GM12873 (cell line): ENCODE results near the gene SMIM41.

Source experiments
- TF ChIP-seq, protein P1 (sequence below): IDR thresholded peaks from 2 replicates; pipeline ENCODE4 v1.5.1; 2012; ENCODE audit warnings: low read depth, mild to moderate bottlenecking, moderate library complexity, low read length, control low read depth; ENCODE audit not compliant: insufficient read depth; ENCODE audit errors: missing control alignments

Gene SMIM41

DNA sequence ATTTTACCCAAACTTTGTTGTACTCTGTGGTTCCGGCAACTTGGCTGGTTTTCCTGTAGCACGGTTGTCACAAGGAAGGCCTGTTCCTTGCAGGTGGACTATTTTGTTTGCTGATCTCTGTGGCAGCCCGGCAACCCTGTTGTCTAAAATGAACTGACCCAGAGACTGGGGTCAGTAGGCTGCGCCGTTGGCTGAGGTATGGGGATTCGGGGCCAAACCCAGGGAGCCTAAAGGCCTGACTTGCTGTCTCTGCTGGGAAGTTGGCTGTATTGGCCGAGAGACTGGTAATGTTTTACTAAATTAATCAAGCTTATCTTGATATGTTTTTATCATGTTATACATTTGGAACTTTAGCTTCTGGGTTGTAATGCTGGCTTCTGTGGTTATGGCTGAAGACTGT, 13.8 kb downstream of the SMIM41 start:
- TF ChIP-seq, protein P1, sequence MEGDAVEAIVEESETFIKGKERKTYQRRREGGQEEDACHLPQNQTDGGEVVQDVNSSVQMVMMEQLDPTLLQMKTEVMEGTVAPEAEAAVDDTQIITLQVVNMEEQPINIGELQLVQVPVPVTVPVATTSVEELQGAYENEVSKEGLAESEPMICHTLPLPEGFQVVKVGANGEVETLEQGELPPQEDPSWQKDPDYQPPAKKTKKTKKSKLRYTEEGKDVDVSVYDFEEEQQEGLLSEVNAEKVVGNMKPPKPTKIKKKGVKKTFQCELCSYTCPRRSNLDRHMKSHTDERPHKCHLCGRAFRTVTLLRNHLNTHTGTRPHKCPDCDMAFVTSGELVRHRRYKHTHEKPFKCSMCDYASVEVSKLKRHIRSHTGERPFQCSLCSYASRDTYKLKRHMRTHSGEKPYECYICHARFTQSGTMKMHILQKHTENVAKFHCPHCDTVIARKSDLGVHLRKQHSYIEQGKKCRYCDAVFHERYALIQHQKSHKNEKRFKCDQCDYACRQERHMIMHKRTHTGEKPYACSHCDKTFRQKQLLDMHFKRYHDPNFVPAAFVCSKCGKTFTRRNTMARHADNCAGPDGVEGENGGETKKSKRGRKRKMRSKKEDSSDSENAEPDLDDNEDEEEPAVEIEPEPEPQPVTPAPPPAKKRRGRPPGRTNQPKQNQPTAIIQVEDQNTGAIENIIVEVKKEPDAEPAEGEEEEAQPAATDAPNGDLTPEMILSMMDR, result no peak

DNA sequence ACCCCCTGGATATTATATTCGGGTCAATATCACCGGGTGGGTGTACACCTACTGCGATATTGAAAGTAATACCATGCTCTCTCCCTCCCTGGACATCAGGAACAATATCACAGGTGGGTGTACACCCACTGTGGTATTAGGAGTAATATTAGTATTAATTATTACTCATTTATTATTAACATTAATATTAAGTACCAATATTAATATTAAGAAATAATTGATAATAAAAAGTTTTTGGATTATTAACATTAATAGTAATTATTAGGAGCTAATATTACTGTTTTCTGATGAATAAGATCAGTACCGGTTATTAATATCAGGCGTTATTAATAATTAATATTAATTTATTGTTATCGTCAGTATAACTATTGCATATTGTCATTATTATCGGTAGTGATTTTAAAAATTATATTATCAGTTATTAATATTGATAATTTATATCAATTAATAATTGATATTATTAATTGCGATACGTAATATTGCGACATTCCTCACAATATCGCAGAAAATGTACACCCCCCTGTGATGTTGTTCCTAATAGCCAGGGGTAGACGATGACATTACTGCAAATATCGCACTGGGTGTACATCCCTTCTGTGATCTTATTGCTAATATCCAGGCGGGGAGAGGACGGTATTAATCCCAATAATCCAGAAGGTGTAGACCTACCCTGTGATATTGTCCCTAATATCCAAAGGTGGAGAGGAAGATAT, 17.0 kb downstream of the SMIM41 start:
- TF ChIP-seq, protein P1, result no peak

DNA sequence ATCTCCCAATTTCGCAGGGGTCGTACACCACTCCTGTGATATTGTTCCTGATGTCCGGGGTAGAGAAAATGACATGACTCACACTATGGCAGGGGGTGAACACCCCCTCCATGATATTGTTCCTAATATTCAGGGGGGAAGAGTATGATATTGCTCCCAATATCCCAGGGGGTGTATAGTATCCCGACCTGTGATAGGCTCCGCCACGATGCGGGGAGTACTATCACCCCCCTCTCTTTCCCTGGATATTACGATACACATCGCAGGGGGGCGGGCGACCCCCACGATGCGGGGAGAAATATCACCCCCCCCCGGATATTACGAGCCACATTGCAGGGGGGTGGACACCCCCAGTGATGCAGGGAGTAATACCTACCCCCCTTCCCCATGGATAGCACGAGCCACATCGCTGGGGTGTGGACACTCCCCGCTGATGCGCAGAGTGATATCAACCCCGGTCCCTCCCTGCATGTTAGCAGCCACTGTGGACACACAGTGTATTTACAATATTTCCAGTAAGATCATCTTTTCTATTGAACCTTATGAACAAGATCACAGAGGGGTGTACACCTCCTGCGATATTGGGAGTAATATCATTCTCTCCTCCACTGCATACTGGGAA, 17.7 kb downstream of the SMIM41 start:
- TF ChIP-seq, protein P1, result no peak

DNA sequence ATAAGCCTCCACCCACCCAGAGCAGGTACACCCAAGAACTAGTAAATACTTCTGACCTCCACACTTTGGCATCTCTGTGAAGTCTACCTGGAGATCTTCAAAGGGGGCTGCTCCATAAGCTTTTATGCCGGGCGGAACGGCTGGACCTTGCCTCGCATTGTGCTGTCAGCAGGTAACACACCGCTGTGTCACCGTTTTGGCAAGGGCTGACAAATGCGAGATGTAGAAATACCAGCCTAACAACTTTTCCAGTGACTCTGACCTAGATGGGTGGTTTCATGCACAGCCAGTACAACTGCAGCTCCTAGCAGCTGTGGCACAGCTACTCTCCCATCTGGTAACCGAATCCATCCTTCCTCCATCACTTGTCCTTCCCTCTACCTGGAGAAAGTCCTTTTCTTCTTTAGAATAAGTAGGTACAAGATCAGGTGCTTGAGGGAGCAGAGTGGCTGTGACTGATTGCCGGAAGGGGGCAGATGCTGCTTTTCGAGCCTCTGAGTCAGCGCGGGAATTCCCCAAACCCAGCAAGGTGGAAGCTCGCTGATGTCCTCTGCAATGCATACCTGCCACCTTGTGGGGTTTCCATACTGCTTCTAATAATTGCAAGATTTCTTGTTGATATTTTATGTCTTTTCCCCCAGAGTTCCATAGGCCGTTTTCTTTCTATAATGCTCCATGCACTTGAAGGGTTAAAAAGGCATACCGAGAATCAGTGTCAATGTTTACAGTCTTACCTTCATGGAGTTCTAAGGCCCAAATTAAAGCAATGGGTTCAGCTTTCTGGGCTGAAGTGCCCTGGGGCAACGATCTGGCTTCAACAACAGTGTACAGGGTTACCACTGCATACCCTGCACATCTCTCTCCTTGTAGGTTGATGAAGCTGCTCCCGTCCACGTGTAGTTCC, 37.0 kb downstream of the SMIM41 start:
- TF ChIP-seq, protein P1, result peak; percentile 50

DNA sequence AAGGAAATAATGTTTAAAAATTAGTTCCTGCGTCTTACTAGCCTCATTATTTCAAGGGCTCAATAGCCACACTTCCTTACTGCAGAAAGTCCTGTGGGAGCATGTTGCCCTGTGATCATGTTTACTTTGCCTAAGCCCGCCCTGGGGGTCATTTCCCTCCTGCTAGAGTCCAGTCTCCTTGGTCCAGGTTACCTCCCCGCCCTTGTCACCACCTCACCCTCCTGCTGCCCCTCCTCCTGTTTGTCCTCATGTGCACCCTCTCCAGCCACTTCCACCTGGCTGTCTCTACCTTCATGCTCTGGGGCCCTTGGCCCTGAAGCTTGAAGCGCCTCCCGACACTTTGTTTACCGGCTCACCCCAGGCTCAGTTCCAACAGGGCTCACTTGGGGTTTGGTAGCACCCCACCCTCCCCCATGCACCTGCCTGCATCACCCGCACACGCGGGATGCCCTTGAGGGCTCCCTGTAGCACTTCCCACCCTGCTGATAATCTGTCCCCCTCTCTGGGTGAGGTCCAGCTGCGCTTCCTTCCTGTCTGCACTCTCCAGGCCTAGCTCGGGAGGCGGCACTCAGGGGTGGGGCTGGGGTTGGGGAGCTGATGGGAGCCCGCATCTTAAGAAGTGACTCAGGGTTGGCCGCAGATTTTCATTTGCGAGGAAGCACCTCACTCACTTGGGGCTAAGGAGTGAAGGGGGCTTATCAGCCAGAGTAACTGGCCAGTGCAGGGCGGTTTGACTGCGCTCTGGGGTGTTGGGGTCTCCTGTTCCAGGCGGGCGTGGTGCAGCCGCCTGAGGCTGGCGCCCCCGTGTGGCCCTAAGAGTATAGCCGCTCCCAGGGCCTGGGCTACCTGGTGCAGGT, 40.1 kb downstream of the SMIM41 start:
- TF ChIP-seq, protein P1, result peak; percentile 81

DNA sequence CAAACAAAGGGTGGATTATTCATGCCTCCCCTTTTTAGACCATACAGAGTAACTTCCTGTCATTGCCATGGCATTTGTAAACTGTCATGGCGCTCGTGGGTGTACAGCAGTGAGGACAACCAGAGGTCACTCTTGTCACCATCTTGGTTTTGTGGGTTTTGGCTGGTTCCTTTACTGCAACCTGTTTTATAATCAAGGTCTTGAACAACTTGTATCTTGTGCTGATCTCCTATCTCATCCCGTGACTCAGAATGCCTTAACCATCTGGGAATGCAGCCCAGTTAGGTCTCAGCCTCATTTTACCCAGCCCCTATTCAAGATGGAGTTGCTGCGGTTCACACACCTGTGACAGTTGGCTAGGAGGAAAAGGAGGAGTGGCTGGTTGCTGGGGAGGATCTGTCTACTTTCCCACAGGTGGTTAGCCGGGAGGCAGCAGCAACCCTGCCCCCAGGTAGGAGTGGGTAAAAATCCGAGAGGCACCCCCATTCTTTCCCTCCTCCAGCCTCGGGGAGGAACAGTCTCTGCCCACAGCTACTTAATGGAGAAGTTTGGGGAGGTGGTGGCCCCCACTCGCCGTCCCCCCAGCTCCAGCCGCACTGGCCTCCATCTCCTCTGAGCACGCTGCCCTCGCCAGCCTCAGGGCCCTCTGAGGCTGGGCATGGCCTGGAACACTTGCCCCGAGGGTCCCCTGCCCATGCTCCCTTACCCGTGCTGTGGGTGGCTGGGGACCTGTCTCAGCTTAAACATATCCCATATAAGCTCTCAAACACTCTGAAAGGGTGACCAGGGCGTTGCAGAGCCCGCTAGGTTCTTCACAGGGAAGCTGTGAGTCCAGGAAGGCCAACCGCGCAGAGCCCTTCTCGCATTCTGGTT, 41.7 kb downstream of the SMIM41 start:
- TF ChIP-seq, protein P1, result no peak
